NT2/D1 (cell line): ENCODE measurements around the gene ADAMTS2.

Experiments
- SUZ12 ChIP-seq: IDR thresholded peaks from 2 replicates; pipeline ENCODE4 v1.6.1; 2011; ENCODE audit not compliant: insufficient read length, insufficient read depth; ENCODE audit errors: extremely low read depth
- YY1 ChIP-seq: IDR thresholded peaks from 2 replicates; pipeline ENCODE4 v1.6.1; 2011; ENCODE audit not compliant: insufficient read length, insufficient read depth
- ZNF274 ChIP-seq: IDR thresholded peaks from 2 replicates; pipeline ENCODE4 v1.6.1; 2011; ENCODE audit warnings: mild to moderate bottlenecking, low read depth, low read length

GRCh38 chr5:179319741-179320281 is 25.4 kb downstream of the ADAMTS2 start:
- TF ChIP-seq ZNF274 (no peak), YY1 (no peak), SUZ12 (no peak)
